OCI-LY3 (cell line): ENCODE data around the gene TRABD2B.

ENCODE experiments used
- CTCF ChIP-seq: fragments of 200-600, 300-600 bp; sonication (generic); IDR thresholded peaks from 2 replicates; pipeline ENCODE4 v1.5.1; 2014; ENCODE audit warnings: antibody characterized with exemption, low read length, low read depth
- EZH2phosphoT487 ChIP-seq: fragments of 200-600 bp; shearing (Covaris generic); IDR thresholded peaks from 2 replicates; pipeline ENCODE4 v1.6.1; 2018; ENCODE audit warnings: antibody characterized with exemption, mixed run types, low read depth

DNA sequence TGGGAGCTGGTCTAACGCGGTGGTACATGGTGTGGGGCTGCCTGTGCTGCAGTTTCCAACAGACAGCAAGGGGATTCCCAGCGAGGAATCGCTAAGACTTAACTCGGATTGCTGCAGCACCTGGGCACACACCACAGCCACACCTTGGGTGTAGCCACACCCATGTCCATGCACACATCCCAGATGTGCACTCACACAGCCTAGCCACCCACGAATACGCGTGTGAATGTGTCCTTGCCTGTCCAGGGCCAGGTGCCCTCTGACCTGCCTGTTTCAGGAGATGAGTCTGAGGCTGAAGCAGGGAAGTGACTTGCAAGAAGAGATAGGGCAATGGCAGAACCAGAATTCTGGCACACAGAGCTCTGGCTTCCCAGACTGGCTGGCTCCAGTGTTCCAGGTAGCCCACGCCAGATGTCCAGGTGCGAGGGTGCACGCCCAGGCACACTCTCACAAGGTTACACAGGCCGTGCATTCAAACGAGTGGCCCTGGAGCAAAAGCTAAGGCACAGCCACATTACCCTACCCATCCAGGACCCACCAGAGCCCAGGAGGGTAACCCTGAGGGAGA lies 272.7 kb downstream of the TRABD2B start:
- TF ChIP-seq CTCF (no peak), EZH2phosphoT487 (no peak)
